A549 treated with GW870086 at 1 μM for 4 hours (cell line): Measurements from ENCODE around the gene SDR9C7. TPM values are rescaled to one million over a fixed set of nuclear protein-coding genes. Genes with fewer than 3 reads are reported as not detected.

Source experiments
- total RNA-seq: library from RNA; stranded (reverse); fragments of 200-300 nt; extraction: Qiagen RNA extraction; gene quantifications from 5 replicates; pipeline ENCODE4 v1.2.3, GENCODE V29; 2022; ENCODE audit warnings: low read depth

The SDR9C7 gene
- total RNA-seq = 0.09 TPM in 1 of 5 replicates, not detected in the others

GRCh38 chr12:56933826-56934625, at the start of gene SDR9C7:
SDR9C7 (minus strand) TSS chr12:56934408; CDS start chr12:56934261, 147 bp downstream.

GRCh38 chr12:56957229-56958052, 23.2 kb upstream of the SDR9C7 start, which contains the start of gene RDH16:
RDH16 (minus strand) TSS chr12:56957608; CDS start chr12:56957462, 146 bp downstream.

Other genes with a start within 250 kb of the SDR9C7 start
- 359 to 407 TPM (median 380 TPM) in 5 replicates for gene PTGES3, start 246.1 kb downstream of the SDR9C7 start, total RNA-seq
- 1,533 to 1,898 TPM (median 1,542 TPM) in 5 replicates for gene NACA, start 209.1 kb downstream of the SDR9C7 start, total RNA-seq
- 23.8 to 27.4 TPM (median 26.1 TPM) in 5 replicates for gene PRIM1, start 182.1 kb downstream of the SDR9C7 start, total RNA-seq
- 1.0 to 1.8 TPM (median 1.3 TPM) in 5 replicates for gene HSD17B6, start 171.1 kb downstream of the SDR9C7 start, total RNA-seq
- gene RDH16, start 23.2 kb upstream of the SDR9C7 start, total RNA-seq = 0.05 to 0.13 TPM (median 0.12 TPM) in 4 of 5 replicates, not detected in the other
- 4.1 to 6.0 TPM (median 5.6 TPM) in 5 replicates for gene ZBTB39, start 72.1 kb upstream of the SDR9C7 start, total RNA-seq
- 0.17 to 0.63 TPM (median 0.19 TPM) in 3 of 5 replicates, not detected in the others for gene TAC3, start 82.1 kb upstream of the SDR9C7 start, total RNA-seq
- gene MYO1A, start 115.7 kb upstream of the SDR9C7 start, total RNA-seq = 0.14 to 0.71 TPM (median 0.33 TPM) in 5 replicates
- 12.3 to 16.2 TPM (median 13.9 TPM) in 5 replicates for gene NEMP1, start 144.4 kb upstream of the SDR9C7 start, total RNA-seq
- 12.3 to 17.1 TPM (median 16.3 TPM) in 5 replicates for gene NAB2, start 154.7 kb upstream of the SDR9C7 start, total RNA-seq
- gene STAT6, start 177.0 kb upstream of the SDR9C7 start, total RNA-seq = 39.9 to 51.4 TPM (median 44.9 TPM) in 5 replicates
- gene LRP1, start 194.1 kb upstream of the SDR9C7 start, total RNA-seq = 14.4 to 18.2 TPM (median 16.0 TPM) in 5 replicates
- gene LRP1-AS, start 213.2 kb upstream of the SDR9C7 start, total RNA-seq = not detected in 5 replicates